H9 (cell line): ENCODE measurements around the gene CLIP1. TPM values are rescaled to one million over a fixed set of nuclear protein-coding genes. Genes with fewer than 3 reads are reported as not detected.

ENCODE experiments used
- DNase-seq: peaks from one replicate; pipeline ENCODE4 v3.0.0-alpha.2; 2017
- H2AFZ ChIP-seq: one replicate; pipeline ENCODE4 v1.6.1; 2013; ENCODE audit warnings: mild to moderate bottlenecking, low read length, control low read depth, moderate library complexity
- H2AK5ac ChIP-seq: 2 replicates; pipeline ENCODE4 v1.6.1; 2013; ENCODE audit warnings: low read length, control low read depth, mixed read lengths; ENCODE audit not compliant: insufficient read length
- H2BK120ac ChIP-seq: one replicate; pipeline ENCODE4 v1.6.1; 2013; ENCODE audit warnings: low read depth, mild to moderate bottlenecking, low read length, control low read depth, inconsistent platforms; ENCODE audit not compliant: poor library complexity, severe bottlenecking
- H2BK12ac ChIP-seq: 2 replicates; pipeline ENCODE4 v1.6.1; 2013; ENCODE audit warnings: low read length, control low read depth, mixed read lengths, low read depth; ENCODE audit not compliant: insufficient read length
- H2BK15ac ChIP-seq: 2 replicates; pipeline ENCODE4 v1.6.1; 2013; ENCODE audit warnings: low read depth, low read length, control low read depth
- H2BK20ac ChIP-seq: one replicate; pipeline ENCODE4 v1.6.1; 2013; ENCODE audit warnings: low read depth, mild to moderate bottlenecking, low read length, control low read depth, inconsistent platforms; ENCODE audit not compliant: poor library complexity, severe bottlenecking
- H2BK5ac ChIP-seq: 2 replicates; pipeline ENCODE4 v1.6.1; 2013; ENCODE audit warnings: low read length, control low read depth, mixed read lengths; ENCODE audit not compliant: insufficient read length
- H3K14ac ChIP-seq: 2 replicates; pipeline ENCODE4 v1.6.1; 2013; ENCODE audit warnings: low read length, control low read depth; ENCODE audit not compliant: insufficient read depth
- H3K18ac ChIP-seq: 2 replicates; pipeline ENCODE4 v1.6.1; 2013; ENCODE audit warnings: low read depth, mild to moderate bottlenecking, mixed read lengths, low read length, control low read depth; ENCODE audit not compliant: insufficient read length
- H3K23ac ChIP-seq: 2 replicates; pipeline ENCODE4 v1.6.1; 2013; ENCODE audit warnings: low read length, control low read depth, mixed read lengths, low read depth; ENCODE audit not compliant: insufficient read length
- H3K23me2 ChIP-seq: 2 replicates; pipeline ENCODE4 v1.6.1; 2013; ENCODE audit warnings: low read depth, mild to moderate bottlenecking, mixed read lengths, low read length, control low read depth; ENCODE audit not compliant: insufficient read length, poor library complexity, severe bottlenecking
- H3K27ac ChIP-seq: 2 replicates; pipeline ENCODE4 v1.5.1; 2013; ENCODE audit warnings: low read length, control low read depth, mixed read lengths, low read depth; ENCODE audit not compliant: insufficient read length
- H3K27me3 ChIP-seq: 2 replicates; pipeline ENCODE4 v1.6.1; 2013; ENCODE audit warnings: low read length, control low read depth, inconsistent platforms; ENCODE audit not compliant: insufficient read depth
- H3K4ac ChIP-seq: 2 replicates; pipeline ENCODE4 v1.6.1; 2013; ENCODE audit warnings: low read depth, mild to moderate bottlenecking, control low read depth, inconsistent platforms, low read length, moderate library complexity
- H3K4me1 ChIP-seq: 2 replicates; pipeline ENCODE4 v1.6.1; 2013; ENCODE audit warnings: low read length, control low read depth, inconsistent platforms; ENCODE audit not compliant: insufficient read depth
- H3K4me2 ChIP-seq: 2 replicates; pipeline ENCODE4 v1.6.1; 2013; ENCODE audit warnings: low read length, control low read depth, mixed read lengths; ENCODE audit not compliant: insufficient read length, insufficient read depth
- H3K56ac ChIP-seq: 2 replicates; pipeline ENCODE4 v1.6.1; 2013; ENCODE audit warnings: low read depth, mild to moderate bottlenecking, mixed read lengths, low read length, control low read depth; ENCODE audit not compliant: insufficient read length
- H3K79me1 ChIP-seq: 2 replicates; pipeline ENCODE4 v1.6.1; 2013; ENCODE audit warnings: low read depth, mild to moderate bottlenecking, moderate library complexity, low read length, control low read depth, inconsistent platforms; ENCODE audit not compliant: insufficient read depth, poor library complexity, severe bottlenecking
- H3K79me2 ChIP-seq: 2 replicates; pipeline ENCODE4 v1.6.1; 2013; ENCODE audit warnings: low read length, control low read depth, inconsistent platforms; ENCODE audit not compliant: insufficient read depth
- H3K9ac ChIP-seq: 2 replicates; pipeline ENCODE4 v1.6.1; 2013; ENCODE audit warnings: low read length, control low read depth, mixed read lengths; ENCODE audit not compliant: insufficient read length; ENCODE audit errors: extremely low read depth
- H3K9me3 ChIP-seq: one replicate; pipeline ENCODE4 v1.6.1; 2013; ENCODE audit warnings: low read depth, low read length, inconsistent platforms; ENCODE audit not compliant: control insufficient read depth
- H3T11ph ChIP-seq: one replicate; pipeline ENCODE4 v1.6.1; 2013; ENCODE audit warnings: mild to moderate bottlenecking, low read length, control low read depth, inconsistent platforms
- H4K20me1 ChIP-seq: one replicate; pipeline ENCODE4 v1.6.1; 2013; ENCODE audit not compliant: control insufficient read depth, insufficient read length, insufficient read depth
- H4K5ac ChIP-seq: 2 replicates; pipeline ENCODE4 v1.6.1; 2013; ENCODE audit warnings: low read depth, mild to moderate bottlenecking, mixed read lengths, low read length, control low read depth; ENCODE audit not compliant: insufficient read length
- H4K8ac ChIP-seq: replicated peaks from 2 replicates; pipeline ENCODE4 v1.6.1; 2013; ENCODE audit warnings: low read length, control low read depth, mixed read lengths, low read depth; ENCODE audit not compliant: insufficient read length
- H4K91ac ChIP-seq: 2 replicates; pipeline ENCODE4 v1.6.1; 2013; ENCODE audit warnings: low read depth, mild to moderate bottlenecking, moderate library complexity, mixed read lengths, low read length, control low read depth; ENCODE audit not compliant: insufficient read length
- H3K27ac Mint-ChIP-seq, 3 experiments: 2 replicates in 2 of 3; 3 replicates in 1 of 3; pipeline ENCODE4 v1.8.0; 2020 to 2021; ENCODE audit warnings: mixed read lengths in 3 of 3, mild to moderate bottlenecking in 1 of 3, moderate library complexity in 1 of 3
- H3K27me3 Mint-ChIP-seq: 2 replicates; pipeline ENCODE4 v1.8.0; 2021; ENCODE audit warnings: low read depth, mild to moderate bottlenecking, moderate library complexity, mixed read lengths
- H3K36me3 Mint-ChIP-seq, 3 experiments: 2 replicates in 2 of 3; 3 replicates in 1 of 3; pipeline ENCODE4 v1.8.0; 2020 to 2021; ENCODE audit warnings: low read depth in 3 of 3, mixed read lengths in 3 of 3; ENCODE audit not compliant: insufficient read depth in 1 of 3
- H3K4me1 Mint-ChIP-seq, 2 experiments: 2 replicates each; pipeline ENCODE4 v1.8.0; 2020; ENCODE audit warnings: mixed read lengths in 2 of 2
- H3K4me3 Mint-ChIP-seq, 2 experiments: 2 replicates in 1 of 2; 3 replicates in 1 of 2; pipeline ENCODE4 v1.8.0; 2020 to 2021; ENCODE audit warnings: mild to moderate bottlenecking in 2 of 2, mixed read lengths in 2 of 2, moderate library complexity in 1 of 2
- H3K9me3 Mint-ChIP-seq, 2 experiments: 2 replicates in 1 of 2; 3 replicates in 1 of 2; pipeline ENCODE4 v1.8.0; 2020; ENCODE audit warnings: mild to moderate bottlenecking in 2 of 2, mixed read lengths in 2 of 2, moderate library complexity in 1 of 2
- WGBS: extraction: QIAGEN DNeasy Blood & Tissue Kit; methylation state at CpG from one replicate; pipeline ENCODE4 v1.1.7; 2013; ENCODE audit warnings: missing lambda C conversion rate, low lambda C conversion rate, mixed read lengths; ENCODE audit not compliant: insufficient read length; ENCODE audit errors: extremely low coverage; 5-methylcytosine and 5-hydroxymethylcytosine counted together
- total RNA-seq: library from RNA; stranded (reverse); gene quantifications from 2 replicates; pipeline ENCODE4 v1.2.1, GENCODE V29; 2021
- TF ChIP-seq, protein P1 (sequence below): fragments of 200-600 bp; sonication (generic); conservative IDR thresholded peaks from 3 replicates; pipeline ENCODE4 v1.8.0; 2021; ENCODE audit warnings: antibody characterized with exemption, mild to moderate bottlenecking

Gene CLIP1
- total RNA-seq, 1 experiment from 2014 or later = 23.6 TPM

DNA sequence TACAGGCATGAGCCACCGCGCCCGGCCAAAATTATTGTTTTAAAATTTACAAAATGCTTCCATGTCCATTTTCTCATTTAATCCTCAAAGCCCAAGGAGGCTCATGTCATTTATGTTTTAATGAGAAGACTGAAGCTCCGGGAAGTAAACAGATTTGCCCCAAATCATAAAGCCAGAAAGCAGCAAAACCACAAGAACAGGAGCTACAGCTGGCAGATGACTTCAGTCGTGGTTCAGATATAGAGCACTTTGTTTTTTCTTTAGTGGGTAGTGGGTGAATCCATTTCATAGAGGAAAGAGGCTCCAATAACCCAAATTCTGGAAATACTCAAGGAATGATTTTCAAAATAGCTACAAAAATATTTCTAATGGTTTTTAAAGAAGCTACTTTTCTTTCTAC is 110.8 kb downstream of the CLIP1 start:
- Mint-ChIP-seq H3K36me3 (peaks cover 0 to 9% (median 4%) of the 10 kb centered on the region in 3 experiments; a peak in 3 of 7 replicates), H3K4me1 (no peaks in the 10 kb centered on the region), H3K9me3 (no peaks in the 10 kb centered on the region), H3K27me3 (no peaks in the 10 kb centered on the region), H3K27ac (no peak overlapping the region), H3K4me3 (no peak overlapping the region)
- H3K56ac ChIP-seq = no peak overlapping the region
- no peak overlapping the region for H3T11ph ChIP-seq
- H2BK5ac ChIP-seq = no peak overlapping the region
- no peak overlapping the region for H3K4ac ChIP-seq
- no peaks in the 10 kb centered on the region for H3K79me1 ChIP-seq
- no peak overlapping the region for H2BK120ac ChIP-seq
- no peaks in the 10 kb centered on the region for H3K27me3 ChIP-seq
- no peak overlapping the region for H3K27ac ChIP-seq
- no peak overlapping the region for H2BK15ac ChIP-seq
- no peak overlapping the region for H3K18ac ChIP-seq
- H3K14ac ChIP-seq = no peak overlapping the region
- no peaks in the 10 kb centered on the region for H3K4me1 ChIP-seq
- H3K79me2 ChIP-seq = no peaks in the 10 kb centered on the region
- H3K9me3 ChIP-seq = no peaks in the 10 kb centered on the region
- no peaks in the 10 kb centered on the region for H3K23me2 ChIP-seq
- no peaks in the 10 kb centered on the region for H4K20me1 ChIP-seq
- H2AK5ac ChIP-seq = no peak overlapping the region
- H2AFZ ChIP-seq = no peak overlapping the region
- TF ChIP-seq, protein P1, sequence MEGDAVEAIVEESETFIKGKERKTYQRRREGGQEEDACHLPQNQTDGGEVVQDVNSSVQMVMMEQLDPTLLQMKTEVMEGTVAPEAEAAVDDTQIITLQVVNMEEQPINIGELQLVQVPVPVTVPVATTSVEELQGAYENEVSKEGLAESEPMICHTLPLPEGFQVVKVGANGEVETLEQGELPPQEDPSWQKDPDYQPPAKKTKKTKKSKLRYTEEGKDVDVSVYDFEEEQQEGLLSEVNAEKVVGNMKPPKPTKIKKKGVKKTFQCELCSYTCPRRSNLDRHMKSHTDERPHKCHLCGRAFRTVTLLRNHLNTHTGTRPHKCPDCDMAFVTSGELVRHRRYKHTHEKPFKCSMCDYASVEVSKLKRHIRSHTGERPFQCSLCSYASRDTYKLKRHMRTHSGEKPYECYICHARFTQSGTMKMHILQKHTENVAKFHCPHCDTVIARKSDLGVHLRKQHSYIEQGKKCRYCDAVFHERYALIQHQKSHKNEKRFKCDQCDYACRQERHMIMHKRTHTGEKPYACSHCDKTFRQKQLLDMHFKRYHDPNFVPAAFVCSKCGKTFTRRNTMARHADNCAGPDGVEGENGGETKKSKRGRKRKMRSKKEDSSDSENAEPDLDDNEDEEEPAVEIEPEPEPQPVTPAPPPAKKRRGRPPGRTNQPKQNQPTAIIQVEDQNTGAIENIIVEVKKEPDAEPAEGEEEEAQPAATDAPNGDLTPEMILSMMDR = no peak
- H2BK20ac ChIP-seq = no peak overlapping the region
- H3K9ac ChIP-seq = no peak overlapping the region
- H4K8ac ChIP-seq = no peak overlapping the region
- no peak for DNase-seq
- no peak overlapping the region for H4K5ac ChIP-seq
- no CpG with 5 or more reads among the region's 5 CpGs for WGBS
- no peak overlapping the region for H4K91ac ChIP-seq
- H2BK12ac ChIP-seq = no peak overlapping the region
- no peak overlapping the region for H3K23ac ChIP-seq
- H3K4me2 ChIP-seq = no peak overlapping the region
